Loucy (cell line): ENCODE results near the gene MS4A18.

Source experiments
- CTCF ChIP-seq: fragments of 200-600 bp; sonication (generic); conservative IDR thresholded peaks from 2 replicates; pipeline ENCODE4 v1.5.1; 2014; ENCODE audit warnings: mild to moderate bottlenecking, antibody characterized with exemption, low read length
- EZH2phosphoT487 ChIP-seq: fragments of 200-600 bp; IDR thresholded peaks from 2 replicates; pipeline ENCODE4 v1.6.1; 2018; ENCODE audit warnings: antibody characterized with exemption, mild to moderate bottlenecking, moderate library complexity, borderline replicate concordance

GRCh38 chr11:60699936-60700335 is 24.6 kb upstream of the MS4A18 start:
- no peak for TF ChIP-seq CTCF
- no peak for TF ChIP-seq EZH2phosphoT487
